GM12878 (cell line): Measurements from ENCODE around the gene MACROD2. TPM values are rescaled to one million over a fixed set of nuclear protein-coding genes. Genes with fewer than 3 reads are reported as not detected.

Experiments used
- ATAC-seq: fragments of 200-7000 bp; cut with Tn5 transposase; 3 replicates; pipeline ENCODE4 v1.9.1; 2020; ENCODE audit warnings: mild to moderate bottlenecking, moderate library complexity
- BruUV-seq: library from RNA; stranded (reverse); fragments of 400-500 nt; replicated peaks from 2 replicates; lab custom pipeline; 2021; lab: Mats Ljungman, UMichigan
- CTCF ChIA-PET: fragments of 300-600 bp; sonication (Branson Sonifier 250); formaldehyde crosslinking; extraction: SDS; loops from one replicate; lab custom pipeline; 2021; ENCODE audit warnings: inconsistent platforms; lab: Yijun Ruan, JAX
- POLR2A ChIA-PET: fragments of 350-600 bp; formaldehyde crosslinking; extraction: SDS; loops from one replicate; lab custom pipeline; 2021; ENCODE audit warnings: inconsistent platforms; lab: Charles Lee
- RAD21 ChIA-PET: fragments of 300-600 bp; sonication (Branson Sonifier 250); formaldehyde crosslinking; loops from one replicate; lab custom pipeline; 2023; ENCODE audit warnings: antibody characterized with exemption; ENCODE audit not compliant: unreplicated experiment; lab: Charles Lee
- SMC1A ChIA-PET: fragments of 300-600 bp; sonication (Branson Sonifier 250); formaldehyde crosslinking; loops from one replicate; lab custom pipeline; 2023; ENCODE audit not compliant: unreplicated experiment, uncharacterized antibody; lab: Charles Lee
- DNase-seq: peaks from one replicate; pipeline ENCODE4 v3.0.0-alpha.2; 2011; ENCODE audit warnings: low read depth, low spot score
- FAIRE-seq: peaks from 3 replicates; lab custom pipeline; 2011; peaks lifted over from hg19 to GRCh38; lab: Jason Lieb, UNC
- H2AFZ ChIP-seq: 2 replicates; pipeline ENCODE4 v1.6.0; 2011; ENCODE audit warnings: low read depth, low read length, control low read depth; ENCODE audit not compliant: control insufficient read depth
- H3K27ac ChIP-seq: 2 replicates; pipeline ENCODE4 v1.5.1; 2011; ENCODE audit warnings: control low read depth; ENCODE audit not compliant: control insufficient read depth, insufficient read depth
- H3K27me3 ChIP-seq, 2 experiments: replicated peaks in 1 of 2; 2 replicates each; pipeline versions ENCODE4 v1.6.0 to v1.6.1; 2011; ENCODE audit warnings: low read length in 1 of 2; ENCODE audit not compliant: control insufficient read depth in 2 of 2, insufficient read depth in 2 of 2
- H3K36me3 ChIP-seq, 2 experiments: 2 replicates each; pipeline ENCODE4 v1.5.1; 2011; ENCODE audit warnings: low read length in 1 of 2; ENCODE audit not compliant: control insufficient read depth in 2 of 2, insufficient read depth in 2 of 2
- H3K4me1 ChIP-seq: 2 replicates; pipeline ENCODE4 v1.6.1; 2011; ENCODE audit warnings: mild to moderate bottlenecking, low read length, moderate library complexity, mixed read lengths; ENCODE audit not compliant: control insufficient read depth, insufficient read depth
- H3K4me2 ChIP-seq: 2 replicates; pipeline ENCODE4 v1.6.0; 2011; ENCODE audit warnings: control low read depth; ENCODE audit not compliant: control insufficient read depth, insufficient read depth
- H3K4me3 ChIP-seq: fragments of 200-600 bp; sonication (generic); 2 replicates; pipeline ENCODE4 v1.5.1; 2016
- H3K79me2 ChIP-seq: 2 replicates; pipeline ENCODE4 v1.6.0; 2011; ENCODE audit warnings: low read length; ENCODE audit not compliant: control insufficient read depth, insufficient read depth
- H3K9ac ChIP-seq: 2 replicates; pipeline ENCODE4 v1.8.0; 2011; ENCODE audit warnings: low read length, control low read depth, mixed read lengths; ENCODE audit not compliant: control insufficient read depth, insufficient read depth
- H3K9me3 ChIP-seq: replicated peaks from 3 replicates; pipeline ENCODE4 v1.5.1; 2011; ENCODE audit warnings: mild to moderate bottlenecking, low read length; ENCODE audit not compliant: control insufficient read depth, insufficient read depth
- H4K20me1 ChIP-seq: 2 replicates; pipeline ENCODE4 v1.6.0; 2011; ENCODE audit not compliant: control insufficient read depth, insufficient read depth
- ATF3 ChIP-seq: IDR thresholded peaks from 2 replicates; pipeline ENCODE4 v1.6.1; 2011; ENCODE audit warnings: low read depth, mild to moderate bottlenecking, low read length, moderate library complexity, borderline replicate concordance; ENCODE audit errors: extremely low read depth
- BCL11A ChIP-seq: IDR thresholded peaks from 2 replicates; pipeline ENCODE4 v1.6.1; 2011; ENCODE audit warnings: low read depth, low read length
- EED ChIP-seq: sonication (generic); IDR thresholded peaks from 2 replicates; pipeline ENCODE4 v1.6.1; 2016; ENCODE audit warnings: antibody characterized with exemption, low read depth
- FOS ChIP-seq: IDR thresholded peaks from 3 replicates; pipeline ENCODE4 v1.6.1; 2011; ENCODE audit warnings: borderline replicate concordance; ENCODE audit not compliant: insufficient read length; ENCODE audit errors: extremely low read depth
- LARP7 ChIP-seq: fragments of 450-650 bp; IDR thresholded peaks from 2 replicates; pipeline ENCODE4 v1.6.1; 2017; ENCODE audit warnings: mild to moderate bottlenecking
- PRDM15 ChIP-seq: fragments of 450-650 bp; formaldehyde crosslinking; IDR thresholded peaks from 2 replicates; pipeline ENCODE4 v1.4.0; 2020; ENCODE audit warnings: mild to moderate bottlenecking, moderate library complexity
- SIN3A ChIP-seq: IDR thresholded peaks from 2 replicates; pipeline ENCODE4 v1.6.1; 2012; ENCODE audit warnings: low read depth, low read length, improper control_type of control experiment
- ZNF384 ChIP-seq: IDR thresholded peaks from 2 replicates; pipeline ENCODE4 v1.6.1; 2012; ENCODE audit warnings: low read depth, mild to moderate bottlenecking, low read length, improper control_type of control experiment, borderline replicate concordance
- ZNF622 ChIP-seq: fragments of 450-650 bp; IDR thresholded peaks from 2 replicates; pipeline ENCODE4 v1.6.1; 2017; ENCODE audit warnings: mild to moderate bottlenecking, inconsistent platforms
- WGBS: methylation state at CpG from one replicate; pipeline ENCODE4 v1.1.6; 2016; ENCODE audit warnings: low lambda C conversion rate; ENCODE audit not compliant: insufficient replicate concordance, insufficient coverage; ENCODE audit errors: missing lambda C conversion rate; 5-methylcytosine and 5-hydroxymethylcytosine counted together
- in situ Hi-C: fragments of 300-500 bp; cut with MboI; formaldehyde crosslinking; loops from 9 replicates; pipeline ENCODE4 v1.14.3; 2018; ENCODE audit warnings: mixed read lengths
- intact Hi-C: fragments of 100-400 bp; cut with micrococcal nuclease; formaldehyde crosslinking; loops from one replicate; pipeline ENCODE4 v1.14.2; 2022; ENCODE audit not compliant: unreplicated experiment
- polyA plus RNA-seq, 11 experiments: library from polyadenylated mRNA; depleted of rRNA in 4 of 11; unstranded in 6 of 11; stranded (reverse) in 5 of 11; fragments of >200 nt; fragmentation: Nextera tagmentation in 4 of 11; fragmentation: Illumina TruSeq in 1 of 11; extraction: Ambion mirVana in 4 of 11; extraction: Trizol in 1 of 11; gene quantifications; 1 replicate in 1 of 11; 2 replicates in 10 of 11; pipeline versions ENCODE4 v1.2.1 to v1.2.3, GENCODE V29; 2011 to 2016; ENCODE audit warnings: inconsistent platforms in 2 of 11, missing spikeins in 2 of 11, low read depth in 1 of 11
- total RNA-seq, 4 experiments: library from RNA; depleted of rRNA in 3 of 4; stranded (reverse); fragments of >200 nt in 3 of 4; fragmentation: Illumina TruSeq in 1 of 4; extraction: Trizol in 1 of 4; gene quantifications; 2 replicates each; pipeline versions ENCODE4 v1.2.1 to v1.2.3, GENCODE V29; 2013 to 2021

The MACROD2 gene
- total and polyA plus RNA-seq, 10 of the 15 experiments (the other 5 are each of a cell fraction or from before 2014, with no cell fraction given) = 1.1 to 21.5 (median 2.2) TPM

GRCh38 chr20:14604143-14604542 is 608.8 kb downstream of the MACROD2 start:
- SMC1A ChIA-PET = no interaction called here
- no peaks in the 10 kb centered on the region for H3K36me3 ChIP-seq
- 33% methylated on average over 1 of the region's 1 CpG for WGBS
- in situ Hi-C loops (no loop called here), intact Hi-C loops (no loop called here)
- no peaks in the 10 kb centered on the region for H3K4me1 ChIP-seq
- H3K9ac ChIP-seq = no peak overlapping the region
- CTCF ChIA-PET = no interaction called here
- TF ChIP-seq PRDM15 (CRISPR knock-in tag) (no peak), SIN3A (no peak), ATF3 (no peak), BCL11A (no peak), LARP7 (no peak), ZNF622 (no peak), ZNF384 (no peak), FOS (no peak), EED (no peak)
- POLR2A ChIA-PET = no interaction called here
- FAIRE-seq (no peak), DNase-seq (no peak), ATAC-seq (no peak)
- H3K4me2 ChIP-seq = no peak overlapping the region
- H3K79me2 ChIP-seq = no peaks in the 10 kb centered on the region
- no peak overlapping the region for H3K27ac ChIP-seq
- no peak overlapping the region for H2AFZ ChIP-seq
- H3K4me3 ChIP-seq = no peak overlapping the region
- BruUV-seq = no TSS peak
- H3K9me3 ChIP-seq = no peaks in the 10 kb centered on the region
- no peaks in the 10 kb centered on the region for H4K20me1 ChIP-seq
- no peaks in the 10 kb centered on the region for H3K27me3 ChIP-seq
- RAD21 ChIA-PET = no interaction called here
